ENCODE results near the gene CERS3.

DNA sequence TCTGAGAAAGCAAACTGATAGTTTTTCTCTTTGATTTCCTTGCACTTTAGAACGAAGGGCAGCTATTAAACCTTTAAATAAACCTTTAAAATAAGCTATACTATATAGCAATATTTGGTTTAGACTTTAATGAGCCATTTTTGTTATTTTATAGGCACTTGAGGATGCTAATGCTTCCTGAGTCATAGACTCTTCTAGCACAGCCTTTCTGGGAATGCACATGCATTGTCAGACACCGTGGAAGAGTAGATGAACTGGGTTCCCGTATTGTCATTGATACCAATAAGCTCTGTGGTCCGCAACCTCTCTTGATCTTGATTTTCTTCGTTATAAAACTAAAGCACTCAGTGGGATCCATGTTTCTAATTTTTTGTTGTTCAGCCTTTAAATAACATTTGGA is 27.6 kb downstream of the CERS3 start:
- TF ChIP-seq, protein P1, sequence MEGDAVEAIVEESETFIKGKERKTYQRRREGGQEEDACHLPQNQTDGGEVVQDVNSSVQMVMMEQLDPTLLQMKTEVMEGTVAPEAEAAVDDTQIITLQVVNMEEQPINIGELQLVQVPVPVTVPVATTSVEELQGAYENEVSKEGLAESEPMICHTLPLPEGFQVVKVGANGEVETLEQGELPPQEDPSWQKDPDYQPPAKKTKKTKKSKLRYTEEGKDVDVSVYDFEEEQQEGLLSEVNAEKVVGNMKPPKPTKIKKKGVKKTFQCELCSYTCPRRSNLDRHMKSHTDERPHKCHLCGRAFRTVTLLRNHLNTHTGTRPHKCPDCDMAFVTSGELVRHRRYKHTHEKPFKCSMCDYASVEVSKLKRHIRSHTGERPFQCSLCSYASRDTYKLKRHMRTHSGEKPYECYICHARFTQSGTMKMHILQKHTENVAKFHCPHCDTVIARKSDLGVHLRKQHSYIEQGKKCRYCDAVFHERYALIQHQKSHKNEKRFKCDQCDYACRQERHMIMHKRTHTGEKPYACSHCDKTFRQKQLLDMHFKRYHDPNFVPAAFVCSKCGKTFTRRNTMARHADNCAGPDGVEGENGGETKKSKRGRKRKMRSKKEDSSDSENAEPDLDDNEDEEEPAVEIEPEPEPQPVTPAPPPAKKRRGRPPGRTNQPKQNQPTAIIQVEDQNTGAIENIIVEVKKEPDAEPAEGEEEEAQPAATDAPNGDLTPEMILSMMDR (IDR thresholded peaks at IDR 0.05), result no peak
- TF ChIP-seq POLR2A (IDR thresholded peaks at IDR 0.05), result no peak
